Activated CD4-positive, alpha-beta T cell treated with anti-CD3 and anti-CD28 coated beads for 1 hour (primary cell): ENCODE data around the gene POT1.
"Not testable (repeated sequence)": the region's sequence is repeated elsewhere in the genome, so short reads cannot be mapped to it uniquely, and the experiment has no call there.

Experiments
- DNase-seq: peaks from one replicate; pipeline ENCODE4 v3.0.0-alpha.2; 2020

POT1 gene

GRCh38 chr7:124929467-124930172 is at the start of gene POT1:
Gene POT1 (minus strand): TSS chr7:124929825. CDS start chr7:124897173, 32,652 bp downstream.
- DNase-seq: peak; percentile 95

GRCh38 chr7:124975131-124975530 is 45.5 kb upstream of the POT1 start:
- DNase-seq: not testable (repeated sequence)

GRCh38 chr7:124965553-124965952 is 35.9 kb upstream of the POT1 start:
- DNase-seq: no peak

GRCh38 chr7:124959676-124960075 is 30.1 kb upstream of the POT1 start:
- DNase-seq: no peak

GRCh38 chr7:124957952-124958351 is 28.3 kb upstream of the POT1 start:
- DNase-seq: not testable (repeated sequence)

- DNase-seq: no peak
Observed at GRCh38 chr7:124956160-124956559, 26.5 kb upstream of the POT1 start.

- DNase-seq: no peak
Observed at GRCh38 chr7:124954790-124955189, 25.2 kb upstream of the POT1 start.

- no peak for DNase-seq
Observed at GRCh38 chr7:124945680-124946079, 16.1 kb upstream of the POT1 start.

- DNase-seq: no peak
Observed at GRCh38 chr7:124943472-124943871, 13.8 kb upstream of the POT1 start.

GRCh38 chr7:124942399-124942798 is 12.8 kb upstream of the POT1 start:
- no peak for DNase-seq

- no peak for DNase-seq
Observed at GRCh38 chr7:124940306-124940705, 10.7 kb upstream of the POT1 start.

GRCh38 chr7:124938128-124938527 is 8.5 kb upstream of the POT1 start:
- no peak for DNase-seq

- DNase-seq: no peak
Observed at GRCh38 chr7:124937076-124937475, 7.5 kb upstream of the POT1 start.

GRCh38 chr7:124934841-124935240 is 5.2 kb upstream of the POT1 start:
- no peak for DNase-seq

GRCh38 chr7:124930655-124931597 is 1.3 kb upstream of the POT1 start:
- DNase-seq: no peak

- DNase-seq: no peak
Observed at GRCh38 chr7:124930173-124930623, 573 bp upstream of the POT1 start.

- no peak for DNase-seq
Observed at GRCh38 chr7:124924906-124925305, 4.7 kb downstream of the POT1 start.

GRCh38 chr7:124922200-124922599 is 7.4 kb downstream of the POT1 start:
- no peak for DNase-seq

GRCh38 chr7:124919841-124920240 is 9.8 kb downstream of the POT1 start:
- DNase-seq: no peak

GRCh38 chr7:124918662-124919061 is 11.0 kb downstream of the POT1 start:
- no peak for DNase-seq

GRCh38 chr7:124915242-124915641 is 14.4 kb downstream of the POT1 start:
- no peak for DNase-seq

- DNase-seq: no peak
Observed at GRCh38 chr7:124914298-124914697, 15.3 kb downstream of the POT1 start.

- no peak for DNase-seq
Observed at GRCh38 chr7:124912972-124913371, 16.7 kb downstream of the POT1 start.

- DNase-seq: no peak
Observed at GRCh38 chr7:124909808-124910207, 19.8 kb downstream of the POT1 start.
